ENCODE measurements around the gene GRIPAP1.

GRCh38 chrX:48924270-48924669 lies 77.8 kb downstream of the GRIPAP1 start:
- TF ChIP-seq, protein P1, sequence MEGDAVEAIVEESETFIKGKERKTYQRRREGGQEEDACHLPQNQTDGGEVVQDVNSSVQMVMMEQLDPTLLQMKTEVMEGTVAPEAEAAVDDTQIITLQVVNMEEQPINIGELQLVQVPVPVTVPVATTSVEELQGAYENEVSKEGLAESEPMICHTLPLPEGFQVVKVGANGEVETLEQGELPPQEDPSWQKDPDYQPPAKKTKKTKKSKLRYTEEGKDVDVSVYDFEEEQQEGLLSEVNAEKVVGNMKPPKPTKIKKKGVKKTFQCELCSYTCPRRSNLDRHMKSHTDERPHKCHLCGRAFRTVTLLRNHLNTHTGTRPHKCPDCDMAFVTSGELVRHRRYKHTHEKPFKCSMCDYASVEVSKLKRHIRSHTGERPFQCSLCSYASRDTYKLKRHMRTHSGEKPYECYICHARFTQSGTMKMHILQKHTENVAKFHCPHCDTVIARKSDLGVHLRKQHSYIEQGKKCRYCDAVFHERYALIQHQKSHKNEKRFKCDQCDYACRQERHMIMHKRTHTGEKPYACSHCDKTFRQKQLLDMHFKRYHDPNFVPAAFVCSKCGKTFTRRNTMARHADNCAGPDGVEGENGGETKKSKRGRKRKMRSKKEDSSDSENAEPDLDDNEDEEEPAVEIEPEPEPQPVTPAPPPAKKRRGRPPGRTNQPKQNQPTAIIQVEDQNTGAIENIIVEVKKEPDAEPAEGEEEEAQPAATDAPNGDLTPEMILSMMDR (IDR thresholded peaks at IDR 0.05) = no peak
- TF ChIP-seq POLR2A (IDR thresholded peaks at IDR 0.05) = no peak

Data from prostate gland (tissue), 2 donors.